Panc1 (cell line): ENCODE results near the gene HIPK2. TPM values are rescaled to one million over a fixed set of nuclear protein-coding genes. Genes with fewer than 3 reads are reported as not detected.

Source experiments
- ATAC-seq: fragments of 200-7000 bp; cut with Tn5 transposase; 2 replicates; pipeline ENCODE4 v1.9.1; 2020; ENCODE audit warnings: mild to moderate bottlenecking, moderate library complexity
- BruUV-seq: library from RNA; stranded (reverse); fragments of 400-500 nt; replicated peaks from 2 replicates; lab custom pipeline; 2021; lab: Mats Ljungman, UMichigan
- CTCF ChIA-PET: fragments of 300-600 bp; sonication (Branson Sonifier 250); formaldehyde crosslinking; loops from one replicate; lab custom pipeline; 2022; ENCODE audit warnings: antibody characterized with exemption; lab: Charles Lee
- POLR2A ChIA-PET: fragments of 300-600 bp; sonication (Branson Sonifier 250); formaldehyde crosslinking; loops from one replicate; lab custom pipeline; 2022; ENCODE audit warnings: antibody characterized with exemption; lab: Charles Lee
- DNase-seq: peaks from one replicate; pipeline ENCODE4 v3.0.0-alpha.2; 2010; ENCODE audit warnings: low read depth, low spot score
- H3K27ac ChIP-seq: 2 replicates; pipeline ENCODE4 v1.5.1; 2011; ENCODE audit warnings: mild to moderate bottlenecking, low read length, inconsistent platforms
- H3K27me3 ChIP-seq: fragments of 200-500 bp; sonication (Bioruptor generic); 2 replicates; pipeline ENCODE4 v1.6.0; 2014; ENCODE audit warnings: low read length, inconsistent platforms; ENCODE audit not compliant: control insufficient read depth, insufficient read depth
- H3K36me3 ChIP-seq: fragments of 200-500 bp; sonication (Bioruptor generic); 2 replicates; pipeline ENCODE4 v1.5.1; 2014; ENCODE audit warnings: inconsistent platforms, mild to moderate bottlenecking, low read length, moderate library complexity; ENCODE audit not compliant: control insufficient read depth, insufficient read depth
- H3K4me1 ChIP-seq: 2 replicates; pipeline ENCODE4 v1.5.1; 2011; ENCODE audit warnings: inconsistent platforms, mild to moderate bottlenecking, low read length, moderate library complexity; ENCODE audit not compliant: control insufficient read depth, insufficient read depth
- H3K4me3 ChIP-seq, 2 experiments: 2 replicates each; pipeline ENCODE4 v1.5.1; 2011 to 2012; ENCODE audit warnings: low read depth in 2 of 2, low read length in 2 of 2, mild to moderate bottlenecking in 2 of 2, inconsistent platforms in 1 of 2, moderate library complexity in 1 of 2
- H3K9me3 ChIP-seq: fragments of 200-500 bp; sonication (Bioruptor generic); 2 replicates; pipeline ENCODE4 v1.5.1; 2014; ENCODE audit warnings: low read depth, mild to moderate bottlenecking, inconsistent platforms, low read length, moderate library complexity; ENCODE audit not compliant: control insufficient read depth, insufficient read depth
- CTCF ChIP-seq: fragments of 450-650 bp; IDR thresholded peaks from 2 replicates; pipeline ENCODE4 v1.5.1; 2017; ENCODE audit warnings: mild to moderate bottlenecking
- POLR2AphosphoS5 ChIP-seq: IDR thresholded peaks from 2 replicates; pipeline ENCODE4 v1.6.1; 2012; ENCODE audit warnings: mild to moderate bottlenecking, low read depth, low read length, moderate library complexity
- REST ChIP-seq, 2 experiments: IDR thresholded peaks; 2 replicates each; pipeline ENCODE4 v1.6.1; 2011 to 2012; ENCODE audit warnings: low read depth in 2 of 2, control low read depth in 1 of 2, low read length in 1 of 2, mild to moderate bottlenecking in 1 of 2, moderate library complexity in 1 of 2; ENCODE audit not compliant: insufficient read depth in 1 of 2
- SIN3A ChIP-seq: IDR thresholded peaks from 2 replicates; pipeline ENCODE4 v1.6.1; 2012; ENCODE audit warnings: low read depth, mild to moderate bottlenecking, low read length, moderate library complexity, borderline replicate concordance; ENCODE audit not compliant: insufficient read depth
- TCF7L2 ChIP-seq: IDR thresholded peaks from 2 replicates; pipeline ENCODE4 v1.6.1; 2011; ENCODE audit warnings: mild to moderate bottlenecking, low read depth, low read length, inconsistent platforms
- in situ Hi-C: cut with HindIII; loops from 2 replicates; pipeline ENCODE4 v1.10.0; 2016; ENCODE audit warnings: low sequenced_read_pairs, low pct_unique_long_range_greater_than_20kb
- intact Hi-C: fragments of 100-400 bp; cut with micrococcal nuclease; formaldehyde crosslinking; loops from one replicate; pipeline ENCODE4 v1.10.0; 2022; ENCODE audit not compliant: unreplicated experiment
- total RNA-seq: library from RNA; stranded (reverse); gene quantifications from one replicate; pipeline ENCODE4 v1.2.1, GENCODE V29; 2021; ENCODE audit not compliant: unreplicated experiment

The HIPK2 gene
- total RNA-seq, 1 experiment from 2014 or later = 34.1 TPM

GRCh38 chr7:139642283-139642682 is 135.5 kb downstream of the HIPK2 start:
- Histone ChIP-seq H3K27ac (no peak overlapping the region), H3K4me1 (no peaks in the 10 kb centered on the region), H3K9me3 (no peaks in the 10 kb centered on the region), H3K27me3 (no peaks in the 10 kb centered on the region), H3K36me3 (no peaks in the 10 kb centered on the region), H3K4me3 (no peak overlapping the region)
- CTCF ChIA-PET = interaction anchor here (0.6 kb wide), 2 partner anchors 144 to 547 kb away, joined by 3 to 5 read pairs; no protein-coding TSS in a partner anchor
- no TSS peak for BruUV-seq
- TF ChIP-seq REST (IDR thresholded peaks at IDR 0.05; ENCODE audit: insufficient read depth in 1 of 2, low read depth in 2 of 2, low read length in 1 of 2) (no peak), CTCF (no peak), POLR2AphosphoS5 (no peak), TCF7L2 (no peak), SIN3A (no peak)
- in situ Hi-C loops = no loop called here
- intact Hi-C loops = no loop called here
- POLR2A ChIA-PET = no interaction called here
- ATAC-seq = no peak
- no peak for DNase-seq

- no peaks in the 10 kb centered on the region for H3K9me3 ChIP-seq
- no peaks in the 10 kb centered on the region for H3K4me1 ChIP-seq
- CTCF ChIA-PET = no interaction called here
- DNase-seq (no peak), ATAC-seq (no peak)
- POLR2A ChIA-PET = no interaction called here
- H3K27me3 ChIP-seq = no peaks in the 10 kb centered on the region
- H3K4me3 ChIP-seq = no peak overlapping the region
- no peaks in the 10 kb centered on the region for H3K36me3 ChIP-seq
- in situ Hi-C loops (no loop called here), intact Hi-C loops (no loop called here)
- no TSS peak for BruUV-seq
- H3K27ac ChIP-seq = no peak overlapping the region
- TF ChIP-seq SIN3A = no peak
- no peak for TF ChIP-seq REST (IDR thresholded peaks at IDR 0.05; ENCODE audit: insufficient read depth in 1 of 2, low read depth in 2 of 2, low read length in 1 of 2)
- TF ChIP-seq TCF7L2 = no peak
- no peak for TF ChIP-seq POLR2AphosphoS5
- TF ChIP-seq CTCF = no peak
These were observed 136.3 kb downstream of the HIPK2 start for GRCh38 chr7:139641337-139641992.
